G401.6 (cell line): ENCODE measurements around the gene CEMIP2.

ENCODE experiments used
- FAIRE-seq: peaks from 2 replicates; lab custom pipeline; 2012; peaks lifted over from hg19 to GRCh38; lab: Jason Lieb, UNC

CEMIP2 gene

GRCh38 chr9:71642056-71642455 lies 126.3 kb downstream of the CEMIP2 start:
- FAIRE-seq, result no peak

GRCh38 chr9:71638627-71639026 lies 129.7 kb downstream of the CEMIP2 start:
- no peak for FAIRE-seq

- FAIRE-seq, result no peak
These were observed 130.4 kb downstream of the CEMIP2 start for GRCh38 chr9:71637926-71638325.

- no peak for FAIRE-seq
These were observed 130.9 kb downstream of the CEMIP2 start for GRCh38 chr9:71637375-71637774.

GRCh38 chr9:71636143-71636839 lies 132.0 kb downstream of the CEMIP2 start:
- FAIRE-seq, result no peak

GRCh38 chr9:71634752-71635151 lies 133.6 kb downstream of the CEMIP2 start:
- FAIRE-seq, result no peak
